GM12874 (cell line): Measurements from ENCODE around the gene CLK4.

Source experiments
- CTCF ChIP-seq: IDR thresholded peaks from 2 replicates; pipeline ENCODE4 v1.5.1; 2011; ENCODE audit warnings: low read depth, mild to moderate bottlenecking, control low read depth, low read length, moderate library complexity; ENCODE audit not compliant: insufficient read depth

CLK4 gene

GRCh38 chr5:178650214-178650613 is 23.4 kb upstream of the CLK4 start:
- TF ChIP-seq CTCF, result no peak

DNA sequence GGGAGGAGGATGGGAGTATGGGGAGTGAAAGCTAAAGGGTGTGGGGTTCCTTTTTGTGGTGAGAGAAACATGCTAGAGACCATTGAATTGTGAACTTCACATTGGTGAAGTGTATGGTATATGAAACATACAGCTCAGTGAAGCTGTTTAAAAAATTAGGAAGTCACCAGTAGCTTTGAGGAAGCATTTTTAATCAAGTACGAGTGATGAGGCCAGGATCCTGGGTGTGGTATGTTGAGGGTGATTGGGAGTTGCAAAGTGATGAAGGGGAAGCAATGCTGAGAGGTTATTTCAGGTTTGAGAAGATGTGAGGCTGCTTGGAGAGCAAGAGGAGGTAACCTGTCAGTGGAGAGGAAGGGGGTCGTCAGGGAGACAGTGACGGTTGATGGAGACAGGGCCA is 22.7 kb upstream of the CLK4 start:
- TF ChIP-seq CTCF, result no peak

DNA sequence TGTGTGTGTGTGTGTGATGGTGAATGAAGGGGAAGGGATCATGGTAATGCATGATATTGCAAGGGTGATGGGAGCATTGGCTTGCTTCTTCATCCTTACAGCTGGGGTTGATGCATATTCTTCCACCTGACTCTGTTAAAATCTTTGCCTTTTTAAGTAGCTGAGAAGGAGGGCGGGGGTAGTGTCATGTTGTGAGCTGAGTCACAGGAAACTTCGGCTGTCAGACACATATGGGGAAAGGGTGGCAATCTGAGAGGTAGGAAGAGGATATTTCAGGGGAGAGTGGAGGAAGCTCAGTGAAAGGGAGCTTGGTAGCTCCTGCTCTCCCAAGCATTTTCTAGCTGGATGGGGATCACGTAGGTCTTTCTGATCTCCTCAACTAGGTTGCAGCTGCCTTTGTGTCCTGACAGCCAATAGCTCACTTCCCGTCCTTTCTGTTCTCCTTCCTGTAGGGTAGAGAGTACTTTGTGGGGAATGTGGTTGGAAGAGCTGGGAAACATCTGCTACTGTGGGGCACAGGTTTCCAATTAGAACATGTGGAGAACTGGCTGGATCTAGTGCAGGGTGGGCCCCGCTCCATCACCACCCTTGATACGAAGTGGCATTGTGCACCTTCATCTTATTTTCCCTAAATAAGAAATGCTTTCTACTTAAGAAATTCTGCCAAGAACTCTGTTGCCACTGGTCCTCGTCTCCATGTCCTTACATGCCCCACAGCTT is 18.1 kb upstream of the CLK4 start:
- no peak for TF ChIP-seq CTCF

DNA sequence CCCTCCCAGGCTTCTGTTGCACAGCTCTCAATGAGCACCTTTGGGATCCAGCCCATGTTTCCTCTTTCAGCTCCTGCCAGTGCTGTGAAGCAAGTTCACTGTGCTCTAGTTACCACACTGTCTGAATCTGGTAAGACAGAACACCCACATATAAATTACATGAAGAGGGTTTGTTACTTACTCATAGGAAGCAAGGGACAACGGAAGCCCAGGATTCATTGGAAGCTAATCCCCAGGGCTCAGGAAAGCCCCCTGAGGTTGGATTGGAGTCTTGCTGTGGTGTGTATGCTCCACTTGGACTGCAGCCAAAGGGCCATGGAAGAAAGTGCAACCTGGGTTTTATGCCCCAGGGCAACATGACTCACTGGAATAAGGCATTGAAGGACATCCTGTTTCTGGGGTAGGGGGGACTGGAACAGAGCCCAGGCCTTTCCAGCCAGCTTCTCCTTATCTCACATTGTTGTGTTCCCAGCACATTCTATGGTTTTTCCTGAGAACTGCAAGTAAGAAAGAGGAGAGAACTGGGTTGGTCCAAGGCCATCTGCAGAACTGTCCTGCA is 15.6 kb upstream of the CLK4 start:
- no peak for TF ChIP-seq CTCF

DNA sequence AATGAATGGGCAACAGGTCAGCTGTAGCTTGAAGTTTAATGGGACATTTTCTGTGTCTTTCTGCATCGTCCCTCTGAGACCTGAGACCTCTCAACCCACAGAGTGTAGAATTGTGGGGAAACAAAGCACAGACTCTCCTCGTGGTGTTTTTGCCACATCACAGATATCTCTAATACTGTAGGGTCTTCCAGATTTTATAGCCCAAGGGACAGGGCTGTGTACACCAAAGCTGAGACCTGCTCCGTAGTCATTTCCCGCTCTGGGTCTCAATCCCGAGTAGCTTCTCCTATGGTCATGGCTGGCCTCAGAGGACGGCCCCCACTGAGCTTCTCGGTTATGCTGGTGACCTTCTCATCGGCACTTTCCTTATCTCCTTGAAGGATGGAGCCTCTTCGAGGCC is 14.9 kb upstream of the CLK4 start:
- no peak for TF ChIP-seq CTCF

GRCh38 chr5:178640331-178641045 is 13.6 kb upstream of the CLK4 start:
- no peak for TF ChIP-seq CTCF

- no peak for TF ChIP-seq CTCF
Observed at GRCh38 chr5:178637356-178638074, 10.7 kb upstream of the CLK4 start.
